HG02623 (cell line): ENCODE data around the gene SLC19A1.

Experiments used
- ATAC-seq: cut with Tn5 transposase; IDR thresholded peaks from one replicate; pipeline ENCODE4 v1.9.1; 2021; ENCODE audit warnings: moderate library complexity; ENCODE audit not compliant: unreplicated experiment

SLC19A1 gene

DNA sequence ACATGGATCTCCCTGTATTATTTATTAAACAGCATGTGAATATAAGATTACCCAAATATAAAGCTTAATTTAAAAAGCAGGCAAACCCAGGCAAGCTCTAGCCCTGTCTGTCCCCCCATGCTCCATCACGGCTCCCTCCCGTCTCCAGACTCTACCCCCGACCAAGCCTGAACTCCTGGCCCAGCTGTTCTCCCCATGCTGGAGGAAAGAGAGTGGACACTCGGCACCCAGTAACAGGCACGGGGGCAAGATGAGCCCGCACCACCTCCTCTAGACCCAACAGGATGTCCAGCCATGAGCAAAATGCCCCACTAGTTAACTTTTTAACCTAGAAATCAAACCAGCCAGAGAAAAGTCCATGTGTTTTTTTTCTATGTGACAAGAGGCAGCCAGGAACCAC, 19.3 kb downstream of the SLC19A1 start:
- no peak for ATAC-seq

- ATAC-seq: no peak
These were observed 19.9 kb downstream of the SLC19A1 start for GRCh38 chr21:45522381-45522780.

DNA sequence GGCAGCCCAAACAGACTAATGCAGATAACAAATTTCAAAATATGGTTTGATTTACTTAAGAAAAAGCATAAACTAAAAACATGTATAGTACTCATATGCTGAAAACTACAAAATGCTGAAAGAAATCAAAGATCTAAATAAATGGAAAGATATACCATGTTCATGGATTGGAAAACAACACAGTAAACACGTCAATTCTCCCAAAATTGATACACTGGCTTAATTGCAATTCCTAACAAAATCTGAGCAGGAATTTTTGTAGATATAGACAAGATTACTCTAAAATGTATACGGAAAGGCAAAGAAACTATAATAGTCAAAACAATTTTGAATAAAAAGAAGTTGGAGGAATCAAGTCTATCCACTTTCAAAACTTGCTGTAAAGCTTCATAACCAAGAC, 21.0 kb downstream of the SLC19A1 start:
- ATAC-seq: no peak

GRCh38 chr21:45519182-45519581, 23.1 kb downstream of the SLC19A1 start:
- ATAC-seq: no peak

GRCh38 chr21:45518742-45519141, 23.5 kb downstream of the SLC19A1 start:
- ATAC-seq: no peak

- ATAC-seq: no peak
These were observed 24.8 kb downstream of the SLC19A1 start for GRCh38 chr21:45517249-45518065.

GRCh38 chr21:45516671-45517151, 25.5 kb downstream of the SLC19A1 start:
- ATAC-seq: no peak

DNA sequence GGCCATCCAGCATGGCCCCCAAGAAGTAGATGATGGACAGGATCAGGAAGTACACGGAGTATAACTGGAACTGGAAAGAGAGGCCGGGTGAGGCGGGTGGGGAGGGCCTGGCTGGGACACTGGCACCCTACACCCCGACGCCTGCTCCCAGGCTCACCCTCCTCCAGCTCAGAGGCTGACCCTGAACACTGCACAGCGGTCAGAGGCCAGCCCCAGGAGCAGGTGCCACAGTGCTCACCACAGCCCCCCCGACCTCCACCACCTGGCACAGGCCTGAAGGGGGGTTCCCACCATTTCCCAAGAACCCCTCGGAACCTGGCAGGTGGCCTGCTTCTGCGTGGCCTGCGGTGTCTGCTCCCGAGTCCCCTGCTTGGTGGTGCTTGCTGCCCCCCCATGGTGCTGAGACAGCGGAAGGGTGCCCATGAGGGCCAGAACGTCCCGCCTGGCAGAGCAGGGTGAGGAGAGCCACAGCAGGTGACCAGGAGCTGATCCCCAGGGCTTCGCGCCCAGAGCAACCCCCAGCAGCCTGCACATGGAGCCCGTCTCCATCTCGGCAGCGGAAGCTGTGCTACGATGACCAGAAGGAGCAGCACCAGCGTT, 26.1 kb downstream of the SLC19A1 start:
- ATAC-seq: no peak

- no peak for ATAC-seq
These were observed 26.8 kb downstream of the SLC19A1 start for GRCh38 chr21:45515241-45516061.

- ATAC-seq: no peak
These were observed 27.8 kb downstream of the SLC19A1 start for GRCh38 chr21:45514311-45515021.

DNA sequence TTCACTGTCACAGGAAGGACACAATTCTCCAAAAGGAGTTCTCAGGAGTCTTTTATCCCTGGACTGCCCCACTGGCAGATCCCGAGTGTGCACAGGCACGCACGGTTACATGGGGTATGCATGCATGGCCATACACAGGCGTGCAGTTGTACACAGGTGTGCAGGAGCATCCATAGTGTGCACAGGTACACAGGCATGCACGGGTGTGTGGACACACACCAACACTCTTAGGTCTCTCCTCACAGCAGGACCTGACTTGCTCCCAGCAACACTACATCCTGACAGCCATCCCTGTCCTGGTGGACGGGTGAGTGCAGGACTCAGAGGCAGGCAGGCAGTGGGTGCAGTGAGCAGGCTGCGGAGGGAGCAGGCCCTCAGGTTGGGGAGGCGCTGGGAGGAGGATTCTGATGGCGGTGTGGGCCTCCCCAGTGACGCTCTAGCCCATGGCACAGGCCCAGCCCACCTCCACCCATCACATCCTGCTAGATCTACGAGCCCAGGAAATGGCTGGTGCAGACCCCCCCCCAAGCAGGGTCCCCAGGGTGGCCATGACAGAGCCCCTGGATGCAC, 28.4 kb downstream of the SLC19A1 start:
- no peak for ATAC-seq

GRCh38 chr21:45513003-45513717, 29.1 kb downstream of the SLC19A1 start:
- ATAC-seq: no peak

GRCh38 chr21:45512626-45513002, 29.6 kb downstream of the SLC19A1 start:
- no peak for ATAC-seq

DNA sequence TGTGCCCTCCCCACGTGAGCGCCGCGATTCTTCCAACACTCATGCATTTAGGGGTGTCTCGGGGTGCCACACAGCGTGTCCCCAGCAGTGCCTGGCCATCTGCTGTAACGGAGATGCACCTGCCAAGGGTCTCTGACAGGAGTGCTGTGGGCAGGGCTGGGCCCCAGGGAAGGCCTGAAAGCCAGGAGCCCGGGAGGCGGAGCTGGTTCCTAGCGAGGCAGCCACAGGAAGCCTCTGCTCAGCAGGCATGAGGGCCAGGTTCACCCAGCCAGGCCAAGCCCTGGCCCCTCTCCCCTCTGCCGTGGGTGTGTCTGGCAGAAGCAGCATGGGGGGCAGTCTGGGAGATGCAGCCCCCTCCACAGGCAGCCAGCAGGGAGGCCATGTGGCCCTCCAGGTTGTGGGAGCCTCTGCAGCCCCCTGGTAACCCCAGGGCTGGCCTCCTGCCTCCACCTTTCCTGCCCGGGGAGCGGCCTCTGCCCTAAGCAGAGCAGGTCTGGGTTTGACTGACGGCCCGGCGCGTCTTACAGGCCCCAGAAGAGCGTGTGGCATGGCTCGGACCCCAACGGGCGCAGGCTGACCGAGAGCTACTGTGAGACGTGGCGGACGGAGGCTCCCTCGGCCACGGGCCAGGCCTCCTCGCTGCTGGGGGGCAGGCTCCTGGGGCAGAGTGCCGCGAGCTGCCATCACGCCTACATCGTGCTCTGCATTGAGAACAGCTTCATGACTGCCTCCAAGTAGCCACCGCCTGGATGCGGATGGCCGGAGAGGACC, 30.4 kb downstream of the SLC19A1 start:
- no peak for ATAC-seq

- ATAC-seq: no peak
These were observed 31.2 kb downstream of the SLC19A1 start for GRCh38 chr21:45511007-45511406.

GRCh38 chr21:45510466-45510955, 31.7 kb downstream of the SLC19A1 start:
- no peak for ATAC-seq

- no peak for ATAC-seq
These were observed 32.4 kb downstream of the SLC19A1 start for GRCh38 chr21:45509566-45510465.
